Measurements from ENCODE around the gene COL18A1.

The COL18A1 gene

DNA sequence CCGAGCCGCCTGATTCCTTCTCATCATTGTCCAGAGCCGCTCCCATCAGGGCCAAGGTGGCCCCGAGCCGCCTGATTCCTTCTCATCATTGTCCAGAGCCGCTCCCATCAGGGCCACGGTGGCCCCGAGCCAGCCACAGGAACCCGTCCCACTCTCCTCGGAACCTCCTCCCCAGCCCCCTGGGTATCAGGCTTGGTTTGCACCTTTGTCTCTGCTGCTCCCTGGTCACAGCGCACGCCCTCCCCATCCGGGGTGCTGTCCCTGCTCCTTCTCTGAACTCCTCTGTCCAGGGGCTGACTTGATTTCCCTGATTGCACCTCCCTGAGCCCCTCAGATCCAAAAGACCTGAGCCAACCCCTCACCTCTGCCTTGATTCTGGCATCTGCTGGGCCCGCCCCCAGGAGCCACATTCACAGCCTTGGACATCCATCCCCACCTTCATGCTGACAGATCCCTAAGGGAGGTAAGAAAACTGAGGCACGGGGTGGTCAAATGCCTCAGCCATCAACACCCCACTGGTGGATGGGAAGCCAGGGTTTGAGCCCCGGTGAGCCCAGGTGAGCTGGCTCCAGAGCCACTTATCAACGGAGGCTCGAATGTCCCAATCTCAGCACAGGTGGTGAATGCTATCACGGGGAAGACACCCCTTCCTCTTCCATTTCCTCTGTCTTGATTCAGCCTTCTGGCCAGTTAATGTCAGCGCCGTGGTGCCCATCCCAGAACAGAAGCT lies 25.6 kb upstream of the COL18A1 start:
- ChIA-PET POLR2A (no interaction called here), CTCF (no interaction called here)
- TF ChIP-seq, protein P1, sequence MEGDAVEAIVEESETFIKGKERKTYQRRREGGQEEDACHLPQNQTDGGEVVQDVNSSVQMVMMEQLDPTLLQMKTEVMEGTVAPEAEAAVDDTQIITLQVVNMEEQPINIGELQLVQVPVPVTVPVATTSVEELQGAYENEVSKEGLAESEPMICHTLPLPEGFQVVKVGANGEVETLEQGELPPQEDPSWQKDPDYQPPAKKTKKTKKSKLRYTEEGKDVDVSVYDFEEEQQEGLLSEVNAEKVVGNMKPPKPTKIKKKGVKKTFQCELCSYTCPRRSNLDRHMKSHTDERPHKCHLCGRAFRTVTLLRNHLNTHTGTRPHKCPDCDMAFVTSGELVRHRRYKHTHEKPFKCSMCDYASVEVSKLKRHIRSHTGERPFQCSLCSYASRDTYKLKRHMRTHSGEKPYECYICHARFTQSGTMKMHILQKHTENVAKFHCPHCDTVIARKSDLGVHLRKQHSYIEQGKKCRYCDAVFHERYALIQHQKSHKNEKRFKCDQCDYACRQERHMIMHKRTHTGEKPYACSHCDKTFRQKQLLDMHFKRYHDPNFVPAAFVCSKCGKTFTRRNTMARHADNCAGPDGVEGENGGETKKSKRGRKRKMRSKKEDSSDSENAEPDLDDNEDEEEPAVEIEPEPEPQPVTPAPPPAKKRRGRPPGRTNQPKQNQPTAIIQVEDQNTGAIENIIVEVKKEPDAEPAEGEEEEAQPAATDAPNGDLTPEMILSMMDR (IDR thresholded peaks at IDR 0.05; ENCODE audit: control extremely low read depth, extremely low read depth, low read depth, missing control alignments), result no peak
- no peak for DNase-seq (ENCODE audit: extremely low spot score)

DNA sequence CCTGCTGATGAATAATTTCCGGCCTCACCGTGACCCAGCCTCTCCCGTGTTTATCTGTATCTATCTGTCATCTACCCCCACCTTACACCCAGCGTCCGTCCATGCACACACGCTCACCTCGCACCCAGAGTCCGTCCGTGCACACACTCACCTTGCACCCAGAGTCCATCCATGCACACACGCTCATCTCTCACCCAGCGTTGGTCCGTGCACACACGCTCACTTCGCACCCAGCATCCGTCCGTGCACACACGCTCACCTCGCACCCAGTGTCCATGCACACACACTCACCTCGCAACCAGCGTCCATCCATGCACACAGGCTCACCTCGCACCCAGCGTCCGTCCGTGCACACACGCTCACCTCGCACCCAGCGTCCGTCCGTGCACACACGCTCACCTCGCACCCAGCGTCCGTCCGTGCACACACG lies 25.0 kb upstream of the COL18A1 start:
- POLR2A ChIA-PET, result no interaction called here
- TF ChIP-seq, protein P1 (IDR thresholded peaks at IDR 0.05; ENCODE audit: control extremely low read depth, extremely low read depth, low read depth, missing control alignments), result no peak
- CTCF ChIA-PET, result no interaction called here
- DNase-seq (ENCODE audit: extremely low spot score), result no peak

DNA sequence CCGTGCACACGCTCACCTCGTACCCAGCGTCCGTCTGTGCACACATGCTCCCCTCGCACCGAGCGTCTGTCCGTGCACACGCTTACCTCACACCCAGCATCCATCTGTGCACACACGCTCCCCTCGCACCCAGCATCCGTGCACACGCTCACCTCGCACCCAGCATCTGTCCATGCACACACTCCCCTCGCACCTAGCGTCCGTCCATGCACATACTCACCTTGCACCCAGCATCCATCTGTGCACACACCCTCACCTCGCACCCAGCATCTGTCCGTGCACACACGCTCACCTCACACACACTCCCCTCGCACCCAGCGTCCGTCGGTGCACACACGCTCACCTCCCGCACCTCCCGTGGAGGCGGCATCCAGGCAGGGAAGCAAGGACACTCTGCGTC lies 24.4 kb upstream of the COL18A1 start:
- no peak for DNase-seq (ENCODE audit: extremely low spot score)
- POLR2A ChIA-PET, result no interaction called here
- CTCF ChIA-PET, result no interaction called here
- TF ChIP-seq, protein P1 (IDR thresholded peaks at IDR 0.05; ENCODE audit: control extremely low read depth, extremely low read depth, low read depth, missing control alignments), result no peak

DNA sequence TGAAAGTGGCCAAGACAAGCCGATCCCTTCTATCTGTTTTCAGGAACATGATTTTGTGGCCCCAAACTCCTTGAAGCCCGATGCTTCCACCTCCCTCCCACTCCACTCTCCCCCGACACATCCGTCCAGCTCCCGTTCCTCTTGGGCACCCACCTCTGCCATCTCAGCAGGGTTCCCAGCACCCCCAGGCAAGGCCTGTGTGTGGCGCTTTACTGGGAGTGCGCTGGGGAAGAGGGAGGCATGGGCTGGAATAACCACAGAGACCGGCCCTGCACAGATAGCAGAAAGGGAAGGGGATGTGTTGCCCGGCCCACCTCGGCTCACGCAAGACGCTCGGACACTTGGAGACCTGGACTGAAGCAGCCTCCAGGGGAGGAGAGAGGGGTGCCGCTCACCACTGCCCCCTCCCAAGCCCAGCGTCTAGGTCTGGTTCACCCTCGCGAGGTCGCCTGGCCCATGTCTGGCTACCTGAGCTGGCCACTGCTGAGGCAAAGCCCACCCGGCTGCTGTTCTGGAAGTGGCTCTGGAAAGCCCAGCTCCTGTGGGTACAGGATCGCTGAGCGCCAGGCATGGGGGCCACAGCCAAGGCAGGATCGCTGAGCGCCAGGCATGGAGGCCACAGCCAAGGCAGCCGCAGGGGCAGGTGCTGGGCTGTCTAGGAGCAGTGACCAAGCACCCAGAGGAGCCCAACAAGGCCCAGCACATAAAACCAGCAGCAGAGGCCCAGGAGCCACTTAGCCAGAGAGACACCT lies 23.8 kb upstream of the COL18A1 start:
- TF ChIP-seq, protein P1 (IDR thresholded peaks at IDR 0.05; ENCODE audit: control extremely low read depth, extremely low read depth, low read depth, missing control alignments), result no peak
- ChIA-PET POLR2A (no interaction called here), CTCF (no interaction called here)
- no peak for DNase-seq (ENCODE audit: extremely low spot score)

DNA sequence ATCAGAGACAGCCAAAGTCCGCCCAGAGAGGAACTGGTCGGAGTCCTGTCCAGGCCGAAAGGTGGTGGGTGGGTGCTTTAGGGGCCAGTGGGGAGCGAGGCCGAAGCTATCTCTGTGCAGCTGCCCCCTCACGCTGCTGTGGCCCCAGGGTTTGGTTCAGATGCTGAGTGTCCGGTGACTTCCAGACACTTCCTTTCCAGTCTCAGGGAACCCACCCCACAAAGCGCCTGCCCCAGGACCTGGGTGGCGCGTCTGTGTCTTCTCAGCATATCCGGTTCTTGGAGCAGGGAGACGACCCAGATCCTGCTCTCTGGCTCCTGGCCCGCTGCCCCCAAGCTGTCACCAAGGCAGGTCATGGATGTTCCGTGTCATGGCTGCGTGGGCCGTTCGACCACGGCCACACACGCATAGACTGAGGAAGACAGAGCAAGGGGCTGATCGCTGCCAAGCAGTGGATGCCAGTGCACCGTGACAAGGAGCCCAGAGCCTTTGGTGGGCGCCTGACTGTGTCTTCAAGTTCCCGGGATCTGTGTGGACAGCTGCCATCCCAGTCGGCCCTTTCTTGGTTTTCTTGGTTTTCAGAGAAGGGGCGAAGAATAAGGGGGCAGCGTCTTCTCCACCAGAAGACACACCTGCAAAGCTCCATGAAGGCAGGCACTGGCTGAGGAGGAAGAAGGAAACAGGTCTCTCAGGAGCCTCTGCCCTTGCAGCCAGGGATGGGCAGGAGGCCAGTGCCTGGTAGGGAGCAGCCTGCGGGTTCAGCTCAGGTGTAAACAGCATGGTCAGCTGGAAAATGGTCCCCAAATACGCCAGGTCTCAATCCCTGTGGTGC lies 22.9 kb upstream of the COL18A1 start:
- no peak for DNase-seq (ENCODE audit: extremely low spot score)
- CTCF ChIA-PET, result no interaction called here
- POLR2A ChIA-PET, result no interaction called here
- TF ChIP-seq, protein P1 (IDR thresholded peaks at IDR 0.05; ENCODE audit: control extremely low read depth, extremely low read depth, low read depth, missing control alignments), result no peak

DNA sequence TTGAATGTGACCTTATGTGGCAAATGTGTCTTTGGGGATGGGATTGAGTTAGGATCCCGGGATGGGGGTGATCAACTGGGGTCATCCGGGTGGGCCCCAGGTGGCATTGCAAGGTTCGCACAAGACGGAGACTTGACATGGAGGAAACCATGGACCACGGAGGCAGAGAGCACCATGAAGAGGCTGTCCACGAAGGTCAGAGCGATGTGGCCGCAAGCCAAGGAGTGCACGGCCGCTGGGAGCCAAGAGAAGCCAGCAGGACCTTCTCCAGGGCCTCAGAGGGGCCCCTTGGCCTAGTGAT lies 22.3 kb upstream of the COL18A1 start:
- CTCF ChIA-PET, result no interaction called here
- no peak for DNase-seq (ENCODE audit: extremely low spot score)

More for the DNA sequence above, 22.3 kb upstream of the COL18A1 start:
- TF ChIP-seq, protein P1 (IDR thresholded peaks at IDR 0.05; ENCODE audit: control extremely low read depth, extremely low read depth, low read depth, missing control alignments), result no peak
- POLR2A ChIA-PET, result no interaction called here

Measured in GM10248 (cell line).